Sigmoid colon (tissue), 4 donors: ENCODE results near the gene SGCE.

Source experiments
- EP300 ChIP-seq, 4 donors: sonication (generic); formaldehyde crosslinking; IDR thresholded peaks; one replicate each; pipeline ENCODE4 v1.6.1; 2017; ENCODE audit warnings: antibody characterized with exemption in 4 of 4
- TF ChIP-seq, protein P1 (sequence below), 4 experiments: fragments of 450-650 bp in 3 of 4; fragments of 200-600 bp in 1 of 4; IDR thresholded peaks; one replicate each; pipeline ENCODE4 v1.5.1; 2016 to 2019; ENCODE audit warnings: antibody characterized with exemption in 4 of 4, mild to moderate bottlenecking in 3 of 4, moderate library complexity in 2 of 4

DNA sequence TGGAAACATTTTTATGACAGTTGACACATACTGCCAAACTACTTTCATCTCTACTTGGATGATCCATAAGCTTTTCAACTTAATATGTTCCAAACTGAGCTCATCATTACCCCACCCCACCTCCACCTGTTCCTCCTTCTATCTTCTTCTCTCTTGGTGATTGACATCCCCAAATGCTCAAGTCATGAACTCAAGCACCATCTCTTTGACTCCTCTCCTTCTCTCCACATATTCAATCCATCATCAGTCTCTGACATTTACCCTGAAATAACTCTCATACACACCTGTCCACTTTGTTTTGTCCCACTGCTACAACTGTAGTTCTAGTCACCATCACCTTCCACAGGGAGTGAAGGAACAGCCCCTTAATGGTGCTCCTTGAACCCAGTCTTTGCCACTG, 43.3 kb downstream of the SGCE start:
- TF ChIP-seq, protein P1, sequence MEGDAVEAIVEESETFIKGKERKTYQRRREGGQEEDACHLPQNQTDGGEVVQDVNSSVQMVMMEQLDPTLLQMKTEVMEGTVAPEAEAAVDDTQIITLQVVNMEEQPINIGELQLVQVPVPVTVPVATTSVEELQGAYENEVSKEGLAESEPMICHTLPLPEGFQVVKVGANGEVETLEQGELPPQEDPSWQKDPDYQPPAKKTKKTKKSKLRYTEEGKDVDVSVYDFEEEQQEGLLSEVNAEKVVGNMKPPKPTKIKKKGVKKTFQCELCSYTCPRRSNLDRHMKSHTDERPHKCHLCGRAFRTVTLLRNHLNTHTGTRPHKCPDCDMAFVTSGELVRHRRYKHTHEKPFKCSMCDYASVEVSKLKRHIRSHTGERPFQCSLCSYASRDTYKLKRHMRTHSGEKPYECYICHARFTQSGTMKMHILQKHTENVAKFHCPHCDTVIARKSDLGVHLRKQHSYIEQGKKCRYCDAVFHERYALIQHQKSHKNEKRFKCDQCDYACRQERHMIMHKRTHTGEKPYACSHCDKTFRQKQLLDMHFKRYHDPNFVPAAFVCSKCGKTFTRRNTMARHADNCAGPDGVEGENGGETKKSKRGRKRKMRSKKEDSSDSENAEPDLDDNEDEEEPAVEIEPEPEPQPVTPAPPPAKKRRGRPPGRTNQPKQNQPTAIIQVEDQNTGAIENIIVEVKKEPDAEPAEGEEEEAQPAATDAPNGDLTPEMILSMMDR (IDR thresholded peaks at IDR 0.05): no peak
- no peak for TF ChIP-seq EP300 (IDR thresholded peaks at IDR 0.05)
